Measurements from ENCODE around the gene PCED1B. TPM values are rescaled to one million over a fixed set of nuclear protein-coding genes. Genes with fewer than 3 reads are reported as not detected.
A peak's percentile ranks its signal among the peaks of the same experiment; 100 is the strongest.
"Not testable (repeated sequence)": the region's sequence is repeated elsewhere in the genome, so short reads cannot be mapped to it uniquely, and the experiment has no call there.

The PCED1B gene
- total and polyA plus RNA-seq, 4 experiments from 2014 or later: 44.3 to 74.6 (median 47.8) TPM

GRCh38 chr12:47170281-47170680 is 90.9 kb downstream of the PCED1B start:
- DNase-seq; H3K27me3 Mint-ChIP-seq; H3K9me3 Mint-ChIP-seq; H3K27me3 ChIP-seq (ENCODE audit: insufficient read depth, low read length); intact Hi-C loops (cut with micrococcal nuclease); H3K27ac ChIP-seq (ENCODE audit: low read depth, low read length); H3K36me3 ChIP-seq (ENCODE audit: insufficient read depth, low read length); H3K4me3 ChIP-seq (ENCODE audit: low read length in 2 of 2); H3K4me3 Mint-ChIP-seq; H3K9me3 ChIP-seq (ENCODE audit: control insufficient read depth in 1 of 2, low read length in 2 of 2); H3K4me1 ChIP-seq (ENCODE audit: insufficient read depth, low read length); CTCF ChIA-PET (ENCODE audit: partially characterized antibody); POLR2A ChIA-PET (ENCODE audit: partially characterized antibody); H3K27ac Mint-ChIP-seq: not testable (repeated sequence)
- H3K4me1 Mint-ChIP-seq: peaks cover 7 to 26% (median 12%) of the 10 kb centered on the region in 4 donors
- H3K36me3 Mint-ChIP-seq: peaks cover 54 to 62% of the 10 kb centered on the region in 2 donors

- no peaks in the 10 kb centered on the region for H3K9me3 ChIP-seq (ENCODE audit: control insufficient read depth in 1 of 2, low read length in 2 of 2)
- ChIA-PET POLR2A (ENCODE audit: partially characterized antibody) (interaction anchor here (1.2 to 1.4 kb wide), 2 partner anchors 13 to 15 kb away, joined by 3 read pairs; no protein-coding TSS in a partner anchor), CTCF (ENCODE audit: partially characterized antibody) (interaction anchor here (1.3 kb wide), 1 partner anchor 10 kb away, joined by 3 read pairs; no protein-coding TSS in a partner anchor)
- H3K4me3 ChIP-seq (ENCODE audit: low read length in 2 of 2): no peak overlapping the region
- Mint-ChIP-seq H3K9me3 (no peaks in the 10 kb centered on the region), H3K36me3 (peaks cover 43 to 52% of the 10 kb centered on the region in 2 donors), H3K4me1 (peaks cover 8 to 32% (median 23%) of the 10 kb centered on the region in 4 donors), H3K27me3 (no peaks in the 10 kb centered on the region), H3K4me3 (no peak overlapping the region), H3K27ac (peak overlapping the region in 1 of 7 donors; percentile 8)
- no peak for DNase-seq
- H3K27ac ChIP-seq (ENCODE audit: low read depth, low read length): no peak overlapping the region
- H3K4me1 ChIP-seq (ENCODE audit: insufficient read depth, low read length): peaks cover 4% of the 10 kb centered on the region
- intact Hi-C loops (cut with micrococcal nuclease): no loop called here
- no peaks in the 10 kb centered on the region for H3K27me3 ChIP-seq (ENCODE audit: insufficient read depth, low read length)
- H3K36me3 ChIP-seq (ENCODE audit: insufficient read depth, low read length): no peaks in the 10 kb centered on the region
Measured at GRCh38 chr12:47178014-47178413, 98.6 kb downstream of the PCED1B start.

- not testable (repeated sequence) for H3K27ac ChIP-seq (ENCODE audit: low read depth, low read length); H3K27me3 ChIP-seq (ENCODE audit: insufficient read depth, low read length); H3K36me3 ChIP-seq (ENCODE audit: insufficient read depth, low read length); H3K4me3 ChIP-seq (ENCODE audit: low read length in 2 of 2); H3K9me3 Mint-ChIP-seq; H3K27me3 Mint-ChIP-seq; H3K4me3 Mint-ChIP-seq; H3K4me1 ChIP-seq (ENCODE audit: insufficient read depth, low read length); DNase-seq; H3K9me3 ChIP-seq (ENCODE audit: control insufficient read depth in 1 of 2, low read length in 2 of 2)
- intact Hi-C loops (cut with micrococcal nuclease): loop anchor here (2.0 kb wide), 1 partner anchor 14 kb away; no protein-coding TSS in a partner anchor
- Mint-ChIP-seq H3K4me1 (peaks cover 16 to 35% (median 30%) of the 10 kb centered on the region in 4 donors), H3K27ac (peak overlapping the region in 1 of 7 donors; percentile 32), H3K36me3 (peaks cover 45 to 47% of the 10 kb centered on the region in 2 donors)
- ChIA-PET CTCF (ENCODE audit: partially characterized antibody) (interaction anchor here (1.1 to 1.8 kb wide), 7 partner anchors 9 to 231 kb away, joined by 3 to 6 read pairs (median 4); partner anchors contain the start of gene PCED1B), POLR2A (ENCODE audit: partially characterized antibody) (interaction anchor here (0.7 to 1.5 kb wide), 2 partner anchors 10 to 25 kb away, joined by 3 to 5 read pairs; no protein-coding TSS in a partner anchor)
Measured at GRCh38 chr12:47182164-47182938, 102.9 kb downstream of the PCED1B start.

GRCh38 chr12:47184229-47184628 is 104.8 kb downstream of the PCED1B start:
- H3K36me3 Mint-ChIP-seq: peaks cover 42 to 52% of the 10 kb centered on the region in 2 donors
- peaks cover 28 to 45% (median 38%) of the 10 kb centered on the region in 4 donors for H3K4me1 Mint-ChIP-seq
- POLR2A ChIA-PET (ENCODE audit: partially characterized antibody): interaction anchor here (0.8 to 14.0 kb wide), 4 partner anchors 29 to 122 kb away, joined by 3 to 354 read pairs (median 4); partner anchors contain the start of genes AMIGO2 and PCED1B
- Histone ChIP-seq H3K4me1 (ENCODE audit: insufficient read depth, low read length) (peaks cover 25% of the 10 kb centered on the region), H3K9me3 (ENCODE audit: control insufficient read depth in 1 of 2, low read length in 2 of 2) (no peaks in the 10 kb centered on the region), H3K27ac (ENCODE audit: low read depth, low read length) (no peak overlapping the region), H3K27me3 (ENCODE audit: insufficient read depth, low read length) (no peaks in the 10 kb centered on the region), H3K4me3 (ENCODE audit: low read length in 2 of 2) (no peak overlapping the region), H3K36me3 (ENCODE audit: insufficient read depth, low read length) (peaks cover 3% of the 10 kb centered on the region)
- no peaks in the 10 kb centered on the region for H3K27me3 Mint-ChIP-seq
- intact Hi-C loops (cut with micrococcal nuclease): no loop called here
- no peak for DNase-seq
- CTCF ChIA-PET (ENCODE audit: partially characterized antibody): interaction anchor here (0.7 to 1.7 kb wide), 3 partner anchors 8 to 652 kb away, joined by 3 to 4 read pairs (median 3); no protein-coding TSS in a partner anchor
- H3K27ac Mint-ChIP-seq: peak overlapping the region in 1 of 7 donors; percentile 53
- H3K9me3 Mint-ChIP-seq: no peaks in the 10 kb centered on the region
- H3K4me3 Mint-ChIP-seq: no peak overlapping the region

GRCh38 chr12:47184813-47185212 is 105.4 kb downstream of the PCED1B start:
- peaks cover 31% of the 10 kb centered on the region for H3K4me1 ChIP-seq (ENCODE audit: insufficient read depth, low read length)
- ChIA-PET POLR2A (ENCODE audit: partially characterized antibody) (interaction anchor here (1.0 to 14.0 kb wide), 3 partner anchors 19 to 122 kb away, joined by 3 to 354 read pairs (median 4); no protein-coding TSS in a partner anchor), CTCF (ENCODE audit: partially characterized antibody) (interaction anchor here (0.8 to 1.7 kb wide), 3 partner anchors 8 to 213 kb away, joined by 3 to 4 read pairs (median 3); no protein-coding TSS in a partner anchor)
- H3K4me1 Mint-ChIP-seq: peaks cover 34 to 48% (median 43%) of the 10 kb centered on the region in 4 donors
- H3K36me3 Mint-ChIP-seq: peaks cover 42 to 58% of the 10 kb centered on the region in 2 donors
- no peak overlapping the region for H3K27ac ChIP-seq (ENCODE audit: low read depth, low read length)
- intact Hi-C loops (cut with micrococcal nuclease): no loop called here
- no peak for DNase-seq
- peaks cover 3% of the 10 kb centered on the region for H3K36me3 ChIP-seq (ENCODE audit: insufficient read depth, low read length)
- no peaks in the 10 kb centered on the region for H3K27me3 Mint-ChIP-seq
- peak overlapping the region in 1 of 7 donors; percentile 73 for H3K27ac Mint-ChIP-seq
- no peak overlapping the region for H3K4me3 Mint-ChIP-seq
- H3K9me3 ChIP-seq (ENCODE audit: control insufficient read depth in 1 of 2, low read length in 2 of 2): no peaks in the 10 kb centered on the region
- no peaks in the 10 kb centered on the region for H3K9me3 Mint-ChIP-seq
- no peak overlapping the region for H3K4me3 ChIP-seq (ENCODE audit: low read length in 2 of 2)
- H3K27me3 ChIP-seq (ENCODE audit: insufficient read depth, low read length): no peaks in the 10 kb centered on the region

GRCh38 chr12:47186246-47186645 is 106.8 kb downstream of the PCED1B start:
- no peak overlapping the region for H3K4me3 ChIP-seq (ENCODE audit: low read length in 2 of 2)
- Mint-ChIP-seq H3K4me3 (no peak overlapping the region), H3K9me3 (peaks cover 0 to 2% (median 0%) of the 10 kb centered on the region in 8 donors), H3K27me3 (no peaks in the 10 kb centered on the region), H3K4me1 (peaks cover 44 to 62% (median 51%) of the 10 kb centered on the region in 4 donors), H3K27ac (peak overlapping the region in 1 of 7 donors; percentile 84), H3K36me3 (peaks cover 46 to 62% of the 10 kb centered on the region in 2 donors)
- DNase-seq: no peak
- no peaks in the 10 kb centered on the region for H3K27me3 ChIP-seq (ENCODE audit: insufficient read depth, low read length)
- H3K27ac ChIP-seq (ENCODE audit: low read depth, low read length): no peak overlapping the region
- peaks cover 45% of the 10 kb centered on the region for H3K4me1 ChIP-seq (ENCODE audit: insufficient read depth, low read length)
- intact Hi-C loops (cut with micrococcal nuclease): no loop called here
- no peaks in the 10 kb centered on the region for H3K9me3 ChIP-seq (ENCODE audit: control insufficient read depth in 1 of 2, low read length in 2 of 2)
- ChIA-PET CTCF (ENCODE audit: partially characterized antibody) (interaction anchor here (1.2 to 2.7 kb wide), 2 partner anchors 19 to 106 kb away, joined by 3 to 8 read pairs; partner anchors contain the start of genes AMIGO2 and PCED1B), POLR2A (ENCODE audit: partially characterized antibody) (interaction anchor here (0.6 to 14.0 kb wide), 6 partner anchors 16 to 1898 kb away, joined by 3 to 354 read pairs (median 4); no protein-coding TSS in a partner anchor)
- peaks cover 3% of the 10 kb centered on the region for H3K36me3 ChIP-seq (ENCODE audit: insufficient read depth, low read length)
